GM23338 (cell line): ENCODE results near the gene APBA2. TPM values are rescaled to one million over a fixed set of nuclear protein-coding genes. Genes with fewer than 3 reads are reported as not detected.

Experiments
- ATAC-seq: fragments of 200-7000 bp; cut with Tn5 transposase; 3 replicates; pipeline ENCODE4 v1.9.1; 2020
- DNase-seq: peaks from one replicate; pipeline ENCODE4 v3.0.0-alpha.2; 2015; ENCODE audit warnings: low spot score
- H2AFZ ChIP-seq: fragments of 200-600 bp; sonication (generic); 2 replicates; pipeline ENCODE4 v1.8.0; 2016; ENCODE audit warnings: antibody characterized with exemption, mild to moderate bottlenecking, moderate library complexity
- H3F3A ChIP-seq: fragments of 200-600 bp; sonication (generic); replicated peaks from 2 replicates; pipeline ENCODE4 v1.8.0; 2017; ENCODE audit warnings: antibody characterized with exemption, mixed run types, low read depth
- H3K27ac ChIP-seq: fragments of 200-600 bp; sonication (generic); 2 replicates; pipeline ENCODE4 v1.6.1; 2016; ENCODE audit warnings: low read depth
- H3K27me3 ChIP-seq: fragments of 200-600 bp; sonication (generic); 2 replicates; pipeline ENCODE4 v1.8.0; 2016; ENCODE audit warnings: mild to moderate bottlenecking, mixed run types, moderate library complexity; ENCODE audit not compliant: insufficient read depth
- H3K36me3 ChIP-seq: fragments of 200-600 bp; sonication (generic); 2 replicates; pipeline ENCODE4 v1.8.0; 2016; ENCODE audit warnings: mild to moderate bottlenecking; ENCODE audit not compliant: insufficient read depth
- H3K4me1 ChIP-seq: fragments of 200-600 bp; sonication (generic); 2 replicates; pipeline ENCODE4 v1.8.0; 2016; ENCODE audit warnings: mild to moderate bottlenecking, moderate library complexity; ENCODE audit not compliant: insufficient read depth
- H3K4me2 ChIP-seq: fragments of 200-600 bp; sonication (generic); 2 replicates; pipeline ENCODE4 v1.7.1; 2017; ENCODE audit warnings: mixed run types
- H3K4me3 ChIP-seq: fragments of 200-600 bp; sonication (generic); 2 replicates; pipeline ENCODE4 v1.6.1; 2016; ENCODE audit warnings: mixed run types
- H3K79me2 ChIP-seq: fragments of 200-600 bp; sonication (generic); replicated peaks from 2 replicates; pipeline ENCODE4 v1.8.0; 2017; ENCODE audit warnings: mild to moderate bottlenecking; ENCODE audit not compliant: insufficient read depth
- H3K9me2 ChIP-seq: fragments of 200-600 bp; sonication (generic); 2 replicates; pipeline ENCODE4 v1.8.0; 2017; ENCODE audit not compliant: insufficient read depth
- H4K20me1 ChIP-seq: fragments of 200-600 bp; sonication (generic); replicated peaks from 2 replicates; pipeline ENCODE4 v1.8.0; 2017; ENCODE audit warnings: mild to moderate bottlenecking; ENCODE audit not compliant: insufficient read depth
- H3K27ac Mint-ChIP-seq: 2 replicates; pipeline ENCODE4 v1.8.0; 2020; ENCODE audit warnings: inconsistent platforms, mild to moderate bottlenecking, moderate library complexity, mixed read lengths
- H3K27me3 Mint-ChIP-seq: 3 replicates; pipeline ENCODE4 v1.8.0; 2022; ENCODE audit warnings: low read depth, mild to moderate bottlenecking, moderate library complexity, mixed read lengths, inconsistent platforms; ENCODE audit not compliant: insufficient read depth, poor library complexity
- H3K36me3 Mint-ChIP-seq: 3 replicates; pipeline ENCODE4 v1.8.0; 2021; ENCODE audit warnings: low read depth, mild to moderate bottlenecking, inconsistent platforms, moderate library complexity, mixed read lengths
- H3K4me1 Mint-ChIP-seq: 3 replicates; pipeline ENCODE4 v1.8.0; 2020; ENCODE audit warnings: mild to moderate bottlenecking, inconsistent platforms, mixed read lengths
- H3K4me3 Mint-ChIP-seq: 3 replicates; pipeline ENCODE4 v1.8.0; 2021; ENCODE audit warnings: moderate library complexity, mild to moderate bottlenecking, inconsistent platforms, mixed read lengths
- H3K9me3 Mint-ChIP-seq: 3 replicates; pipeline ENCODE4 v1.8.0; 2020; ENCODE audit warnings: moderate library complexity, mild to moderate bottlenecking, inconsistent platforms, mixed read lengths
- CREB1 ChIP-seq: fragments of 250-450 bp; sonication (Bioruptor Pico); IDR thresholded peaks from 2 replicates; pipeline ENCODE4 v1.5.0; 2020; ENCODE audit warnings: low read depth, mild to moderate bottlenecking, moderate library complexity
- CTCF ChIP-seq, 2 experiments: fragments of 200-600 bp in 1 of 2; sonication (generic) in 1 of 2; conservative IDR thresholded peaks; 2 replicates each; pipeline versions ENCODE4 v1.5.1 to v1.6.1; 2016 to 2017; ENCODE audit warnings: antibody characterized with exemption in 2 of 2, low read depth in 2 of 2, mild to moderate bottlenecking in 2 of 2, moderate library complexity in 1 of 2
- EZH2 ChIP-seq: fragments of 200-600 bp; sonication (generic); IDR thresholded peaks from one replicate; pipeline ENCODE4 v1.8.0; 2017; ENCODE audit warnings: antibody characterized with exemption, mild to moderate bottlenecking, low read depth; ENCODE audit not compliant: unreplicated experiment
- REST ChIP-seq: IDR thresholded peaks from one replicate; pipeline ENCODE4 v1.6.1; 2018; ENCODE audit warnings: antibody characterized with exemption; ENCODE audit not compliant: unreplicated experiment
- STAT1 ChIP-seq: IDR thresholded peaks from one replicate; pipeline ENCODE4 v1.6.1; 2016; ENCODE audit warnings: antibody characterized with exemption; ENCODE audit not compliant: unreplicated experiment
- ZNF114 ChIP-seq: fragments of 250-450 bp; sonication (Bioruptor Pico); IDR thresholded peaks from 2 replicates; pipeline ENCODE4 v1.5.0; 2020; ENCODE audit warnings: mild to moderate bottlenecking, moderate library complexity
- ZNF331 ChIP-seq: fragments of 250-450 bp; sonication (Bioruptor Pico); IDR thresholded peaks from 2 replicates; pipeline ENCODE4 v1.5.0; 2020; ENCODE audit warnings: low read depth, mild to moderate bottlenecking, moderate library complexity
- polyA plus RNA-seq: library from polyadenylated mRNA; unstranded; fragments of >200 nt; fragmentation: Nextera tagmentation; extraction: Ambion mirVana; gene quantifications from 2 replicates; pipeline ENCODE4 v1.2.1, GENCODE V29; 2016
- total RNA-seq: library from RNA; depleted of rRNA; stranded (reverse); fragments of >200 nt; shearing (Covaris generic); gene quantifications from 2 replicates; pipeline ENCODE4 v1.2.3, GENCODE V29; 2014
- TF ChIP-seq, protein P1 (sequence below): IDR thresholded peaks from 2 replicates; pipeline ENCODE4 v1.6.1; 2016; ENCODE audit warnings: antibody characterized with exemption
- TF ChIP-seq, protein P2 (sequence below): fragments of 250-450 bp; sonication (Bioruptor Pico); IDR thresholded peaks from 2 replicates; pipeline ENCODE4 v1.5.0; 2020; ENCODE audit warnings: mild to moderate bottlenecking, moderate library complexity

APBA2 gene
- total and polyA plus RNA-seq, 2 experiments from 2014 or later: 5.9 to 24.7 TPM

DNA sequence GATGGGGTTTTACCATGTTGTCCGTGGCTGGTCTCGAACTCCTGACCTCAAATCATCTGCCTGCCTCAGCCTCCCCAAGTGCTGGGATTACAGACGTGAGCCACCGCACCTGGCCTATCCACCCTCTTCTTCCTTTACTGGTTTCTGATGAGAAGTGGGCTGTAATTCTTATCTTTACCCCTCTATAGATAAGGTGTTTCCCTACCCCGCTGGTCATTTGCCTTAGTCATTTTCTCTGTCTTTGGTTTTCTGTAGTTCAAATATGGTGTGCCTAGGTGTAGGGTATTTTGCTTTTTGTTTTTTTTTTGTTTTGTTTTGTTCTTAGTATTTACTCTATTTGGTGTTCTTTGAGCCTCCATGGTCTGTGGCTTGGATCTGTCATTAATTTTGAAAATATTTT, 41.3 kb downstream of the APBA2 start:
- no peaks in the 10 kb centered on the region for H4K20me1 ChIP-seq
- H3K36me3 Mint-ChIP-seq: peaks cover 5% of the 10 kb centered on the region
- no peak for TF ChIP-seq CREB1
- no peaks in the 10 kb centered on the region for H3K27me3 ChIP-seq
- no peak overlapping the region for H3K27ac ChIP-seq
- no peaks in the 10 kb centered on the region for H3K79me2 ChIP-seq
- no peaks in the 10 kb centered on the region; the same call in 2 of the 3 replicates for H3K9me3 Mint-ChIP-seq
- H3K4me2 ChIP-seq: no peak overlapping the region
- H2AFZ ChIP-seq: no peak overlapping the region
- no peaks in the 10 kb centered on the region for H3K36me3 ChIP-seq
- no peak overlapping the region for H3K27ac Mint-ChIP-seq
- no peaks in the 10 kb centered on the region for H3F3A ChIP-seq
- H3K4me1 ChIP-seq: no peaks in the 10 kb centered on the region
- H3K27me3 Mint-ChIP-seq: peaks cover 3% of the 10 kb centered on the region
- ATAC-seq: no peak
- H3K9me2 ChIP-seq: no peaks in the 10 kb centered on the region
- no peak overlapping the region for H3K4me3 Mint-ChIP-seq
- DNase-seq: no peak
- no peaks in the 10 kb centered on the region for H3K4me1 Mint-ChIP-seq
- no peak overlapping the region for H3K4me3 ChIP-seq

GRCh38 chr15:28929200-28929599, 43.4 kb downstream of the APBA2 start:
- DNase-seq (no peak), ATAC-seq (no peak)
- Histone ChIP-seq H2AFZ (no peak overlapping the region), H3K79me2 (no peaks in the 10 kb centered on the region), H4K20me1 (no peaks in the 10 kb centered on the region), H3F3A (no peaks in the 10 kb centered on the region), H3K27ac (no peak overlapping the region), H3K27me3 (no peaks in the 10 kb centered on the region), H3K9me2 (no peaks in the 10 kb centered on the region), H3K36me3 (no peaks in the 10 kb centered on the region), H3K4me1 (no peaks in the 10 kb centered on the region), H3K4me3 (no peak overlapping the region), H3K4me2 (no peak overlapping the region)
- H3K27me3 Mint-ChIP-seq: peaks cover 7% of the 10 kb centered on the region
- H3K36me3 Mint-ChIP-seq: peaks cover 8% of the 10 kb centered on the region; the same call in 2 of the 3 replicates
- H3K4me3 Mint-ChIP-seq: no peak overlapping the region
- no peak overlapping the region for H3K27ac Mint-ChIP-seq
- H3K9me3 Mint-ChIP-seq: no peaks in the 10 kb centered on the region; the same call in 2 of the 3 replicates
- H3K4me1 Mint-ChIP-seq: peaks cover 5% of the 10 kb centered on the region; the same call in 1 of the 3 replicates
- TF ChIP-seq ZNF114: no peak
- TF ChIP-seq REST: no peak
- TF ChIP-seq, protein P1, sequence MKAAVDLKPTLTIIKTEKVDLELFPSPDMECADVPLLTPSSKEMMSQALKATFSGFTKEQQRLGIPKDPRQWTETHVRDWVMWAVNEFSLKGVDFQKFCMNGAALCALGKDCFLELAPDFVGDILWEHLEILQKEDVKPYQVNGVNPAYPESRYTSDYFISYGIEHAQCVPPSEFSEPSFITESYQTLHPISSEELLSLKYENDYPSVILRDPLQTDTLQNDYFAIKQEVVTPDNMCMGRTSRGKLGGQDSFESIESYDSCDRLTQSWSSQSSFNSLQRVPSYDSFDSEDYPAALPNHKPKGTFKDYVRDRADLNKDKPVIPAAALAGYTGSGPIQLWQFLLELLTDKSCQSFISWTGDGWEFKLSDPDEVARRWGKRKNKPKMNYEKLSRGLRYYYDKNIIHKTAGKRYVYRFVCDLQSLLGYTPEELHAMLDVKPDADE: no peak
- no peak for TF ChIP-seq CREB1
- no peak for TF ChIP-seq ZNF331
- TF ChIP-seq, protein P2, sequence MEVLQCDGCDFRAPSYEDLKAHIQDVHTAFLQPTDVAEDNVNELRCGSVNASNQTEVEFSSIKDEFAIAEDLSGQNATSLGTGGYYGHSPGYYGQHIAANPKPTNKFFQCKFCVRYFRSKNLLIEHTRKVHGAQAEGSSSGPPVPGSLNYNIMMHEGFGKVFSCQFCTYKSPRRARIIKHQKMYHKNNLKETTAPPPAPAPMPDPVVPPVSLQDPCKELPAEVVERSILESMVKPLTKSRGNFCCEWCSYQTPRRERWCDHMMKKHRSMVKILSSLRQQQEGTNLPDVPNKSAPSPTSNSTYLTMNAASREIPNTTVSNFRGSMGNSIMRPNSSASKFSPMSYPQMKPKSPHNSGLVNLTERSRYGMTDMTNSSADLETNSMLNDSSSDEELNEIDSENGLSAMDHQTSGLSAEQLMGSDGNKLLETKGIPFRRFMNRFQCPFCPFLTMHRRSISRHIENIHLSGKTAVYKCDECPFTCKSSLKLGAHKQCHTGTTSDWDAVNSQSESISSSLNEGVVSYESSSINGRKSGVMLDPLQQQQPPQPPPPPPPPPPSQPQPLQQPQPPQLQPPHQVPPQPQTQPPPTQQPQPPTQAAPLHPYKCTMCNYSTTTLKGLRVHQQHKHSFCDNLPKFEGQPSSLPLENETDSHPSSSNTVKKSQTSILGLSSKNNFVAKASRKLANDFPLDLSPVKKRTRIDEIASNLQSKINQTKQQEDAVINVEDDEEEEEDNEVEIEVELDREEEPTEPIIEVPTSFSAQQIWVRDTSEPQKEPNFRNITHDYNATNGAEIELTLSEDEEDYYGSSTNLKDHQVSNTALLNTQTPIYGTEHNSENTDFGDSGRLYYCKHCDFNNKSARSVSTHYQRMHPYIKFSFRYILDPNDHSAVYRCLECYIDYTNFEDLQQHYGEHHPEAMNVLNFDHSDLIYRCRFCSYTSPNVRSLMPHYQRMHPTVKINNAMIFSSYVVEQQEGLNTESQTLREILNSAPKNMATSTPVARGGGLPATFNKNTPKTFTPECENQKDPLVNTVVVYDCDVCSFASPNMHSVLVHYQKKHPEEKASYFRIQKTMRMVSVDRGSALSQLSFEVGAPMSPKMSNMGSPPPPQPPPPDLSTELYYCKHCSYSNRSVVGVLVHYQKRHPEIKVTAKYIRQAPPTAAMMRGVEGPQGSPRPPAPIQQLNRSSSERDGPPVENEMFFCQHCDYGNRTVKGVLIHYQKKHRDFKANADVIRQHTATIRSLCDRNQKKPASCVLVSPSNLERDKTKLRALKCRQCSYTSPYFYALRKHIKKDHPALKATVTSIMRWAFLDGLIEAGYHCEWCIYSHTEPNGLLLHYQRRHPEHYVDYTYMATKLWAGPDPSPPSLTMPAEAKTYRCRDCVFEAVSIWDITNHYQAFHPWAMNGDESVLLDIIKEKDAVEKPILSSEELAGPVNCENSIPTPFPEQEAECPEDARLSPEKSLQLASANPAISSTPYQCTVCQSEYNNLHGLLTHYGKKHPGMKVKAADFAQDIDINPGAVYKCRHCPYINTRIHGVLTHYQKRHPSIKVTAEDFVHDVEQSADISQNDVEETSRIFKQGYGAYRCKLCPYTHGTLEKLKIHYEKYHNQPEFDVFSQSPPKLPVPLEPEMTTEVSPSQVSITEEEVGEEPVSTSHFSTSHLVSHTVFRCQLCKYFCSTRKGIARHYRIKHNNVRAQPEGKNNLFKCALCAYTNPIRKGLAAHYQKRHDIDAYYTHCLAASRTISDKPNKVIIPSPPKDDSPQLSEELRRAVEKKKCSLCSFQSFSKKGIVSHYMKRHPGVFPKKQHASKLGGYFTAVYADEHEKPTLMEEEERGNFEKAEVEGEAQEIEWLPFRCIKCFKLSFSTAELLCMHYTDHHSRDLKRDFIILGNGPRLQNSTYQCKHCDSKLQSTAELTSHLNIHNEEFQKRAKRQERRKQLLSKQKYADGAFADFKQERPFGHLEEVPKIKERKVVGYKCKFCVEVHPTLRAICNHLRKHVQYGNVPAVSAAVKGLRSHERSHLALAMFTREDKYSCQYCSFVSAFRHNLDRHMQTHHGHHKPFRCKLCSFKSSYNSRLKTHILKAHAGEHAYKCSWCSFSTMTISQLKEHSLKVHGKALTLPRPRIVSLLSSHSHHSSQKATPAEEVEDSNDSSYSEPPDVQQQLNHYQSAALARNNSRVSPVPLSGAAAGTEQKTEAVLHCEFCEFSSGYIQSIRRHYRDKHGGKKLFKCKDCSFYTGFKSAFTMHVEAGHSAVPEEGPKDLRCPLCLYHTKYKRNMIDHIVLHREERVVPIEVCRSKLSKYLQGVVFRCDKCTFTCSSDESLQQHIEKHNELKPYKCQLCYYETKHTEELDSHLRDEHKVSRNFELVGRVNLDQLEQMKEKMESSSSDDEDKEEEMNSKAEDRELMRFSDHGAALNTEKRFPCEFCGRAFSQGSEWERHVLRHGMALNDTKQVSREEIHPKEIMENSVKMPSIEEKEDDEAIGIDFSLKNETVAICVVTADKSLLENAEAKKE (CRISPR knock-in tag): no peak
- TF ChIP-seq STAT1: no peak
- no peak for TF ChIP-seq CTCF (conservative IDR thresholded peaks at IDR 0.05; ENCODE audit: low read depth in 2 of 2)
- TF ChIP-seq EZH2: no peak
